Right lobe of liver (tissue), 6 donors: ENCODE data around the gene NUP188. TPM values are rescaled to one million over a fixed set of nuclear protein-coding genes. Genes with fewer than 3 reads are reported as not detected.
A peak's percentile ranks its signal among the peaks of the same experiment; 100 is the strongest.
"Not testable (repeated sequence)": the region's sequence is repeated elsewhere in the genome, so short reads cannot be mapped to it uniquely, and the experiment has no call there.

Experiments
- ATAC-seq, 4 donors: fragments of 200-7000 bp; cut with Tn5 transposase; one replicate each; pipeline ENCODE4 v1.9.1; 2020; ENCODE audit warnings: mild to moderate bottlenecking in 4 of 4, moderate library complexity in 4 of 4
- DNase-seq, 3 donors: peaks; one replicate each; pipeline ENCODE4 v3.0.0-alpha.2; 2020
- H3K27ac ChIP-seq, 3 donors: fragments of 200-600 bp; one replicate each; pipeline ENCODE4 v1.8.0; 2022
- H3K27me3 ChIP-seq, 2 donors: fragments of 200-600 bp; one replicate each; pipeline ENCODE4 v1.8.0; 2022
- H3K36me3 ChIP-seq, 4 donors: fragments of 200-600 bp; sonication (generic) in 1 of 4; one replicate each; pipeline versions ENCODE4 v1.5.1 to v1.8.0; 2017 to 2022; ENCODE audit warnings: control low read depth in 1 of 4
- H3K4me1 ChIP-seq, 4 donors: fragments of 200-600 bp; sonication (generic) in 1 of 4; one replicate each; pipeline versions ENCODE4 v1.5.1 to v1.8.0; 2017 to 2022; ENCODE audit warnings: control low read depth in 1 of 4
- H3K4me3 ChIP-seq, 3 donors: fragments of 200-600 bp; one replicate each; pipeline ENCODE4 v1.8.0; 2022
- H3K9me3 ChIP-seq, 4 donors: fragments of 200-600 bp; sonication (generic) in 1 of 4; one replicate each; pipeline versions ENCODE4 v1.5.1 to v1.8.0; 2017 to 2022; ENCODE audit warnings: control low read depth in 1 of 4
- POLR2A ChIP-seq: fragments of 450-650 bp; IDR thresholded peaks from one replicate; pipeline ENCODE4 v1.6.1; 2017; ENCODE audit warnings: antibody characterized with exemption, mild to moderate bottlenecking
- WGBS: methylation state at CpG from one replicate; pipeline ENCODE4 v1.1.6; 2018; ENCODE audit warnings: low coverage, low lambda C conversion rate; ENCODE audit not compliant: insufficient coverage; ENCODE audit errors: missing lambda C conversion rate; 5-methylcytosine and 5-hydroxymethylcytosine counted together
- intact Hi-C, 2 donors: fragments of 100-400 bp; cut with DNase I; formaldehyde crosslinking; loops; one replicate each; pipeline versions ENCODE4 v1.11.2 to v1.14.1; 2022
- total RNA-seq, 6 experiments: library from RNA; depleted of rRNA in 2 of 6; stranded (reverse); fragments of >200 nt in 2 of 6; fragmentation: NEBNext Ultra II Directional in 3 of 6; extraction: Animal tissue kit (Norgen Biotek cat#: 25700) in 3 of 6; gene quantifications; one replicate each; pipeline versions ENCODE4 v1.1.0 to v1.2.4, GENCODE V29; 2016 to 2023
- TF ChIP-seq, protein P1 (sequence below), 4 donors: fragments of 200-600 bp in 3 of 4; fragments of 450-650 bp in 1 of 4; IDR thresholded peaks; one replicate each; pipeline versions ENCODE4 v1.5.1 to v1.8.0; 2016 to 2022; ENCODE audit warnings: antibody characterized with exemption in 4 of 4, mild to moderate bottlenecking in 2 of 4
- donor health status: DM: no; HTN: yes; CAD: no.
- donor health status: DM: no; HTN: no; CAD: no.
- donor health status: DM: no; HTN: no; CAD: no.
- donor health status: DM: no; HTN: yes; CAD: no.
- donor health status: DM: no; HTN: yes; CAD: no.

Gene NUP188
- total RNA-seq, 6 experiments from 2014 or later, result 10.5 to 18.7 (median 15.6) TPM

DNA sequence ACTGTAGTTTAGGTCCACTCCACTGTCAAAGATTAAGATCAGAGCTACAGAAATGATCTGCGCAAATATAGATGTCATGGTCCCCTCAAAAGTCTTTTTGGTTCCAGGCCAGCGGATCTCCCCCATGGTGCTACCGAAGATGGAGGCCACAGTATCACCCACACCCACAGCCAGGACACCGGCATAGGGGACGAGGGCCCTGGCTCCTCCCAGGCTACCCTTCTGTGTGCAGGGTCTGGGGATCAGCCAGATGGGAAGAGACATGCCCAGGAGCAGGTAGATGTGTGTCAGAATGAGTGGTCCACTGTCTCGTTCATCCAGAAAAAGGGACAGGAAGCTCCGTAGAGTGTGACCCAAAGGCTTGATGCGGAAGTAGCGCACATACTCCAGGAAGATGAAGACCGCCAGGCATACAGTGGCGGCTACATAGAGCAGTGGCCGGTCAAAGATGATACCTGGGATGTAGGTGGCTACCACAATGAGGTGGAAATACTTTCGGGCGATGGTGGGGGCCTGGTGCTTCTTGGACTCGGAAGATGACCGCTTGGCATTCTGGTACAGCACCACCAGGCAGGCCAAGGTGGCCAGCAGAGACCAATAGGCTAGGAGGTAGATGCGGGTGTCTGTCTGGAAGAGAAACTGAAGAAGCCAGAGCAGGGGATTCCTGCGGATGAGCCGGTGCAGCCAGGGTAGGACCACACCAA lies 1.5 kb upstream of the NUP188 start:
- TF ChIP-seq POLR2A, result no peak
- TF ChIP-seq, protein P1, sequence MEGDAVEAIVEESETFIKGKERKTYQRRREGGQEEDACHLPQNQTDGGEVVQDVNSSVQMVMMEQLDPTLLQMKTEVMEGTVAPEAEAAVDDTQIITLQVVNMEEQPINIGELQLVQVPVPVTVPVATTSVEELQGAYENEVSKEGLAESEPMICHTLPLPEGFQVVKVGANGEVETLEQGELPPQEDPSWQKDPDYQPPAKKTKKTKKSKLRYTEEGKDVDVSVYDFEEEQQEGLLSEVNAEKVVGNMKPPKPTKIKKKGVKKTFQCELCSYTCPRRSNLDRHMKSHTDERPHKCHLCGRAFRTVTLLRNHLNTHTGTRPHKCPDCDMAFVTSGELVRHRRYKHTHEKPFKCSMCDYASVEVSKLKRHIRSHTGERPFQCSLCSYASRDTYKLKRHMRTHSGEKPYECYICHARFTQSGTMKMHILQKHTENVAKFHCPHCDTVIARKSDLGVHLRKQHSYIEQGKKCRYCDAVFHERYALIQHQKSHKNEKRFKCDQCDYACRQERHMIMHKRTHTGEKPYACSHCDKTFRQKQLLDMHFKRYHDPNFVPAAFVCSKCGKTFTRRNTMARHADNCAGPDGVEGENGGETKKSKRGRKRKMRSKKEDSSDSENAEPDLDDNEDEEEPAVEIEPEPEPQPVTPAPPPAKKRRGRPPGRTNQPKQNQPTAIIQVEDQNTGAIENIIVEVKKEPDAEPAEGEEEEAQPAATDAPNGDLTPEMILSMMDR (IDR thresholded peaks at IDR 0.05), result no peak
- no peak for DNase-seq
- Histone ChIP-seq H3K27me3 (no peaks in the 10 kb centered on the region), H3K4me3 (no peak overlapping the region), H3K27ac (no peak overlapping the region), H3K4me1 (peaks cover 0 to 25% (median 6%) of the 10 kb centered on the region in 4 donors), H3K36me3 (peaks cover 0 to 11% (median 0%) of the 10 kb centered on the region in 4 donors), H3K9me3 (no peaks in the 10 kb centered on the region)
- no peak for ATAC-seq
- intact Hi-C loops, result no loop called here
- WGBS, result 95% methylated on average over 7 of the region's 19 CpGs

DNA sequence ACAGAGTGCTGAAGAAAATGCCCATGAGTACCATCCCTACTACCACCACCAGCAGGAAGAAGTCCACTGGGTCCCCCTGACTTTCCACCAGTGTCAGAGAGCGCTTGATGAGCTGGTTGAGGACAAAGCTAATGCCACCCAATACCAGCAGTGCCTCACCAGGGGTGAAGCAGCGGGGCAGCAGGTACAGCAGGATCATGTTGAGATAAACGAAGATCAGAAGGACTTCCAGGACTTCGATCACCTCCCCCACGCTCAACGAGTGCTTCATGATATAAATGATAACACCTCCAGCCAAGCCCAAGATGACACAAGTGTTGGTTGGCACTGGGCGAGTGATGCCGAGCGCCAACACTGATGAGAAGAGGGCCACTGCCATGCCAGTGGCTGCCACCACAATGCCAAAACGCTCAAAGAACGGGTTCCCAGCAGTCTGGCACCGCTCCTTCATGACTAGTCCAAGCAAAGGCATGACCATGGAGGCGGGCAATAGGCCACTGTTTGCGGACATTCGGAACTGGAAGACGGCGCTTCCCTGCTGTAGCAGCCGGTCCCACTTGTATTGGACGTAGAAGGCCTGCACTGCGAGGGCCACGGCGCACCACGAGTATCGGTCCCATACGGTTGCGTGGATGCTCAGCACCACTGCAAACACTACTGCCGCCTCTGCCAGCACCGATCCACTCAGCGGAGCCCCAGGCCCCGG lies 775 bp upstream of the NUP188 start:
- WGBS, result 21% methylated on average over 11 of the region's 30 CpGs

DNA sequence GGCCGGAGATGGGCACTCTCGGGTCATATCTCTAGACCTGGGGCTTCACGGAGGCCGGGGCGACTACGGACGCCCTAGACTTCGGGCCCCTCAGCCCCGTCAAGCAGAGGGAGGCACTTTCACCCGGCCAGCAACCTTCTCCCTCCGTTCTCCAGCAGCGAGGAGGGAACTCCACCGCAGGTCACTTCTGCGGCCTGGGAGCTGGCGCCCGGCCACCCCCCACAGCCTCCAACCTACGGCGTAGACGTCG lies 297 bp upstream of the NUP188 start:
- no peak for TF ChIP-seq POLR2A
- TF ChIP-seq, protein P1 (IDR thresholded peaks at IDR 0.05), result no peak
- intact Hi-C loops, result no loop called here
- Histone ChIP-seq H3K4me3 (peak overlapping the region; percentile 86 to 96 (median 95)), H3K9me3 (no peaks in the 10 kb centered on the region), H3K4me1 (peaks cover 0 to 25% (median 6%) of the 10 kb centered on the region in 4 donors), H3K36me3 (peaks cover 0 to 7% (median 0%) of the 10 kb centered on the region in 4 donors), H3K27me3 (no peaks in the 10 kb centered on the region), H3K27ac (peak overlapping the region; percentile 28 to 93 (median 76))
- WGBS, result no CpG with 5 or more reads among the region's 20 CpGs
- DNase-seq (no peak), ATAC-seq (no peak)

More for the DNA sequence above, 775 bp upstream of the NUP188 start:
- DNase-seq (peak in 2 of 3 donors; percentile 65 to 71), ATAC-seq (peak; percentile 39 to 55 (median 49))
- Histone ChIP-seq H3K4me3 (peak overlapping the region; percentile 86 to 96 (median 95)), H3K27ac (peak overlapping the region; percentile 28 to 93 (median 76)), H3K9me3 (no peaks in the 10 kb centered on the region), H3K27me3 (no peaks in the 10 kb centered on the region), H3K4me1 (peaks cover 0 to 25% (median 6%) of the 10 kb centered on the region in 4 donors), H3K36me3 (peaks cover 0 to 10% (median 0%) of the 10 kb centered on the region in 4 donors)
- intact Hi-C loops, result no loop called here
- TF ChIP-seq, protein P1 (IDR thresholded peaks at IDR 0.05), result no peak
- TF ChIP-seq POLR2A, result no peak

DNA sequence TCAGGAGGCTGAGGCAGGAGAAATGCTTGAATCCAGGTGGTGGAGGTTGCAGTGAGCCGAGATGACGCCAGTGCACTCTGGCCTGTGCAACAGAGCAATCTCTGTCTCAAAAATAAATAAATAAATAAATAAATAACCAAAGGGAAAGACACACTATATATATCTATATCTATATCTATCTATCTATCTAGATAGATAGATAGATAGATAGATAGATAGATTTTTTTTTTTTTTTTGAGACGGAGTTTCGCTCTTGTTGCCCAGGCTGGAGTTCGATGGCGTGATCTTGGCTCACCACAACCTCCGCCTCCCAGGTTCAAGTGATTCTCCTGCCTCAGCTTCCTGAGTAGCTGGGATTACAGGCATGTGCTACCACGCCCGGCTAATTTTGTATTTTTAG lies 13.9 kb downstream of the NUP188 start:
- ATAC-seq, H3K27ac ChIP-seq, H3K4me3 ChIP-seq, H3K9me3 ChIP-seq, H3K27me3 ChIP-seq, H3K4me1 ChIP-seq, DNase-seq, intact Hi-C loops: not testable (repeated sequence)
- peaks cover 7 to 57% (median 17%) of the 10 kb centered on the region in 4 donors for H3K36me3 ChIP-seq
- WGBS, result 94% methylated on average over 7 of the region's 9 CpGs

DNA sequence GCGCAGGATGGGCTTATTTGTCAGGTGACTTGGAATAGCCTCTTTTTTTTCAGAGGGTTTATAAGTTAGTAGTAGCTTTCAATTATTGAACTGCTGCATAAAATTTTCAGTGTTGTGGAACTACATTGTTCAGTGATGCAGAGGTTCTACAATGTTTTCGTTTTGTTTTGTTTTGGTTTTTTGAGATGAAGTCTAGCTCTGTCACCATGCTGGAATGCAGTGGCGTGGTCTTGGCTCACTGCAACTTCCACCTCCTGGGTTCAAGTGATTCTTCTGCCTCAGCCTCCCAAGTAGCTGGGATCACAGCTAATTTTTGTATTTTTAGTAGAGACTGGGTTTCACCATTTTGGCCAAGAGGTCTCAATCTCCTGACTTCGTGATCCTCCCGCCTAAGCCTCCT lies 22.0 kb downstream of the NUP188 start:
- no peaks in the 10 kb centered on the region for H3K4me1 ChIP-seq
- H3K27me3 ChIP-seq, result no peaks in the 10 kb centered on the region
- no peak for ATAC-seq
- no peak for DNase-seq
- TF ChIP-seq, protein P1 (IDR thresholded peaks at IDR 0.05), result no peak
- TF ChIP-seq POLR2A, result no peak
- peaks cover 0 to 72% (median 5%) of the 10 kb centered on the region in 4 donors for H3K36me3 ChIP-seq
- H3K4me3 ChIP-seq, result no peak overlapping the region
- intact Hi-C loops, result no loop called here
- WGBS, result 93% methylated on average over 5 of the region's 5 CpGs
- H3K9me3 ChIP-seq, result no peaks in the 10 kb centered on the region
- no peak overlapping the region for H3K27ac ChIP-seq
